GM18909 (cell line): ENCODE measurements around the gene TMCC1.
"Not testable (repeated sequence)": the region's sequence is repeated elsewhere in the genome, so short reads cannot be mapped to it uniquely, and the experiment has no call there.

Experiments used
- ATAC-seq: cut with Tn5 transposase; IDR thresholded peaks from one replicate; pipeline ENCODE4 v1.9.1; 2021; ENCODE audit warnings: mild to moderate bottlenecking; ENCODE audit not compliant: unreplicated experiment, poor library complexity

The TMCC1 gene

DNA sequence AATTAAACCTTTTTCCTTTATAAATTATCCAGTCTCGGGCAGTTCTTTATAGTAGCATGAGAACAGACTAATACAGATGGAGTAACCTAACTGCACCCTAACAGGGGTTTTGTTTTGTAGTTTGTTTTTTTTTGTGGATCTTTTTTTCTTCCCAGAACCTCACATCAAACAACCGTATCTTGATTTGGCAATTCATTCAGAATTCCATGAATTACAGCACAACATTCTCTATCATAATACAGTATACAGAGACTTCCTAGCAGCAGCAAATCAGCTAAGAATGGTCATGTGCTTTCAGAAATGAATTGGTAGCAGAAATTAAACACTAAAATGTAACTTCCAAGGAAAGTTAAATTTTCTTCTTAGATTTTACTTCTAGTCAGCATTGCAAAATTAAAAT, 114.6 kb downstream of the TMCC1 start:
- no peak for ATAC-seq

DNA sequence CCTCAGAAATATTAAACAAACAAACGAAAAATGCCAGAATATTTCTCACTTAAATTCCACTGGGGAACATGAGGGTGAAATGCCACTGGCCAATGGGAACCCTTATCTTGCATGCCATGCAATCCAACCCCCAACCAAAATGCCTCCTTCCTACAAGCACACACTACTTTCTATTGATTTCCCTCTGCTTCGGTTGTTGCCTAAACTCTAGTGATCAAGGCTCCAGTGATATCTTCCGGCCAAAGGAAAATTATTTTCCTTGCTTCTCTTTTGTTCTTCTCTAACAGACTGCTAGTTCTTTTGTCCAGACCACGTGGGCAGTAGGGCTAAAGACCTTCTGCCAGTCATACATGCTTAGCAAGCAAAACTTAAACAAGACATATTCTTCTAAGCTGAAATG, 115.7 kb downstream of the TMCC1 start:
- no peak for ATAC-seq

GRCh38 chr3:129775870-129776269, 117.6 kb downstream of the TMCC1 start:
- ATAC-seq: no peak

- ATAC-seq: no peak
Observed at GRCh38 chr3:129773691-129774663, 119.5 kb downstream of the TMCC1 start.

- no peak for ATAC-seq
Observed at GRCh38 chr3:129770604-129771003, 122.9 kb downstream of the TMCC1 start.

GRCh38 chr3:129769616-129770015, 123.9 kb downstream of the TMCC1 start:
- ATAC-seq: no peak

DNA sequence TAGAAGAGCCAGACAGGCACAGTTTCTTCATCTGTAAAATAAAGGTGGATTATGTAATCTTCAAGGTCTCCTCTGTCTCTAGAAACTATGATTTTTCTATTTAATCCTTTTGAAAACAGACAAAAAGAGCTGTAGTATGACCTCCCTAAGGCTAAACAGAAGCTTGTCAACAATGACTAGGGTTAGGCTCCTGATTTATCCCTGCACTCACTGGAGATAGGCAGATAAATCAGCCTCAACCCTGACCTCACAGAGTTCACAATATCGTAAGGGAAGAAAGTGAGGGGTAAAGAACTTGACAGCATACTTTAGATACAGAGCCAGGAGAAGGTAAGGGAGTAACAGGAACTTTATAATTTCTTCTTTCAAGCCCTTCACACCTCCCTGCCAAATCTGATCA, 124.8 kb downstream of the TMCC1 start:
- ATAC-seq: no peak

DNA sequence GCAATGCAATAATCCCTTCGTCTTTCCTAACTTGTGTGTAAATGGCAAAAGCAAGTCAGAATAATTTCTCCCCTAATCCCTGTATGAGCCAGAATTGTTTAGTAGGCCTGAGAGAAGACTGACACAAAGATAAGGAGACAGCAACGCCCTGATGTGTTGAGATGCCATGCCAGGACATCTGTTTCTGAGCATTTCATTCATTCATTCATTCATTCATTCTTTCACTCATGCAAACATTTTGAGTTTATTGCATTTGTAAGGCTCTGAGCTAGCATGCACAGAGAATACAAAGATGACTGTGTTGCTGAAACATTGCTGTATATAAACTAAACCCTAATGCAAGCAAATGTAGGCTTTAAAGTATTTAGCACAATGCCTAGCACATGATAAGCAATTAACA, 127.4 kb downstream of the TMCC1 start:
- no peak for ATAC-seq

GRCh38 chr3:129764090-129764489, 129.4 kb downstream of the TMCC1 start:
- no peak for ATAC-seq

GRCh38 chr3:129758785-129759320, 134.7 kb downstream of the TMCC1 start:
- ATAC-seq: no peak

- ATAC-seq: no peak
Observed at GRCh38 chr3:129758306-129758705, 135.2 kb downstream of the TMCC1 start.

DNA sequence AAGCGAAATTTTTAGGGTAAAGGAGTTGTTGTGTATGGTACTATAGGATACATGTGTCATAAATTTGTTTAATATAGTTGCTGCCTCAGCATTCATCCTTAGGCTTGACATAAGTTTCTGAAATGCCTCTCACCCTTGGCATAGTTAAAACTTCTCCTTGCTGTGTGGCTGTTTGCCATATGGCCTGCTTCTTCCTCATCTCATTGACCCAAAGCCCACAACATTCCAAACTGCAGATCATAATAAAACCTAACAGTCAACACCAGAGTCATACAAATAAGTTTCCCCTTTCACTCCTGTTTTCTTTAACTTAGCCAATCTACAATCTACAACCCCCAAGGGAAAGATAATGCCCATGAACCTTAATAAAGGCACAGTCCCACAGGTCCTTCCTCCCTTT, 136.6 kb downstream of the TMCC1 start:
- no peak for ATAC-seq

DNA sequence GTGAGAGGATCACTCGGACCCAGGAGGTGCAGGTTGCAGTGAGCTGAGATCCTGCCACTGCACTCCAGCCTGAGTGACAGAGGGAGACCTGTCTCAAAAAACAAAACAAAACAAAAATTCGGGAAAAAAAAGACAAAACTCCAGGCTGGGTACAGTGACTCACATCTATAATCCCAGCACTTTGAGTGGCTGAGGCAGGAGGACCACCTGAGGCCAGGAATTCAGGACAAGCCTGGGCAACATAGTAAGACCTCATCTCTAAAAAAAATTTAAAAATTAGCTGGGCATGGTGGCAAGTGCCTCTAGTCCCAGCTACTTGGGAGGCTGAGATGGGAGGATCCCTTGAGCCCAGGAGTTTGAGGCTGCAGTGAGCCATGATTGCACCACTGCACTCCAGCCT, 142.4 kb downstream of the TMCC1 start:
- ATAC-seq: not testable (repeated sequence)

DNA sequence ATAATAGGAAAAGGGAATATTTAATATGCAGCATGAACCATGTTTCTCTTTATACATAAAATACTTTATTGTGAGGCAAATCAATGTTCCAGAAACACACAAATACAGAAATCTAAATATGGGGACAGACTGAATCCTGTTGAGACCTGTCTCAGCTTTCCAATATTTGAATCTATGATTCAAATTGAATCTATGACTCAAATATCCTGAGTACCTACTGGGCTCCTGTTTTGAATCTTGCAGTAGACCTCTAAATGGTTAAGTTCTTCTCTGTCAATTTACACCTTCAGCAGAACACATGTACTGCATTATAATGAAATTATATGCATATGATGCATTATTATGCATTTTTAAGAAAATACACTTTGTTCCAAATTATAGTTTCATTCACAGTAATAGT, 143.8 kb downstream of the TMCC1 start:
- ATAC-seq: no peak

DNA sequence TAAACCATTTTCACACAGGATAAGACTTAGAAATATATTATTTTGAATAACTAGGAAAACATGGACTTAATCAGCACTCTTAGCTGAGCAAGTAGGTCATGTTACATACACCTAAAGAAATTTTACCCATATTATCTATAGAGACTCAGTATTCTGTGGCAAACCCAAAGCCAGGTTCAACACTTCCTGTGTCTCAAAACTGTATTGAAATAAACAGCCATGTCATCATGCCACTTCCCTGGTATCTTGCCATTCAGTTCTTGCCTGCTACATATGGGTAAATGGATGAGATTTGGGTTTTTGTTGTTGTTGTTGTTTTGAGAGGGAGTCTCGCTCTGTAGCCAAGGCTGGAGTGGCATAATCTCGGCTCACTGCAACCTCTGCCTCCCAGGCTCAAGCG, 145.5 kb downstream of the TMCC1 start:
- no peak for ATAC-seq

DNA sequence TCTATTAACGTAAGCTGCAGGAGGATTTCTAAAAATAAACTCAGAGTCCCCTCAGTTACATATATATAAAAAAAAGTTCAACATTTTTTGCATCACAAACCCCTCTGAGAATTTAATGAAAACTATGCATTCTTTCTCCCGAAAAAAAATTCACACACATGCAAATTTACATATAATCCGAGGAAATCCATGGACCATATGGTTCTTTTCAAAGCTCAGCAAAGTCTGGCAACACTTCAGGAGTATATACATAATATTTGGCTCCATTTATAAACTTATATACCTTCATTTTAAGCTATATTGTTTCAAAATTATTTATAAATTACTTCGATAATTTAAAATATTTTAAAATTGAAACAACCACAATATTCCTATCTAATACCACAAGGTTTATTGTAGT, 146.4 kb downstream of the TMCC1 start:
- ATAC-seq: no peak

DNA sequence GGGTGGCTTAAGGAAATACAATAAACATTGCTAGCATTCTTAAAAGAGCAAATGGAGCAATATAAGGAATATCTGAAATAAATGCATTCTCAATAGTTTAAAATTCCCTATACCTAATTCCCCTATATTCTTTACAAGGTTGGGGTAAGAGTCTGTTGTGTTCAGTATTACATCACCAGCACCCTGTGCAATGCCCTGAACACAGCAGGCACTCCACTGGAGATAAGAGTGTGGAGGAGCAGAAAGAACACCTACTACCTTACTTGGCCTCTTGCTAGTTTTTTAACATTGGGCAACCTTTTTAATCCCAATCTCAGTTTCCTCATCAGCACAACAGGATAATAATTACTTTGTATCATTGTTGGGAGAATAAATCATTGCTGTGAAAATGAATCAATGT, 146.9 kb downstream of the TMCC1 start:
- no peak for ATAC-seq

GRCh38 chr3:129745253-129745652, 148.3 kb downstream of the TMCC1 start:
- no peak for ATAC-seq

DNA sequence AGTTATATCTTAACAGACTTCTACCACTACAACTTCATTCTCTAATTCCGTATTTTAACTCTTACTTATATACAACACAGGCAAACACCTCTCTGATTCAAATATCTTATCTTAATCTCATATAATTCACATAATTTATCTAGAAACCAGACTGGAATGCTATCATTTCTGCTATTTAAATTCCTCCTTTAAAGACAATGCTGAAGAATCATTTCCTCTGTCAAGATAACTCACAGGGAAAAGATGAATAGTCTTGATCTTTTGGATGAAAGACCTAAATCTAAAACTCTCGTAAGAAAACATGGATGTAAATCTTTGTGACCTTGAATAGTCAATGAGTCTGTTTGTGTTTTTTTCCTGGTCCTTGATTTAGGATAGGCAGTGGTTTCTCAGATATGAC, 151.7 kb downstream of the TMCC1 start:
- no peak for ATAC-seq

- ATAC-seq: no peak
Observed at GRCh38 chr3:129740090-129740489, 153.4 kb downstream of the TMCC1 start.

DNA sequence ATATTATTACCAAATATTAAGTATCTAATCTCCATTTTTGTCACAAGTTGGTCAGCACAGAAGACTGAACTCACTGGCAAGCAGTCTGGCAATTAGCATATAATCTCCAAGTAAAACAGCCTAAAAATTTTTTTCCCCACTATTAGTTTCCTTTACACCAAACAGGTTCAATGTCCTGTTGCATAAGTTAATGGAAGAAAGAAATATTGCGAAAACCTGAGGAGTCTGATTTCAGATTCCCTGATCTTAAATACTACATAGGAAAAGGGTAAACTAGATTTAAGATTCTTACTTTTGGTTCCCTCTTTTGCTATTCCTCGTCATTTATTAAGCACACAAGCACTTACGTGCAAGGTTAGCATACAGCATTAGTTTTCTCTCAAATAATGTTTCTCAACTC, 153.9 kb downstream of the TMCC1 start:
- no peak for ATAC-seq

DNA sequence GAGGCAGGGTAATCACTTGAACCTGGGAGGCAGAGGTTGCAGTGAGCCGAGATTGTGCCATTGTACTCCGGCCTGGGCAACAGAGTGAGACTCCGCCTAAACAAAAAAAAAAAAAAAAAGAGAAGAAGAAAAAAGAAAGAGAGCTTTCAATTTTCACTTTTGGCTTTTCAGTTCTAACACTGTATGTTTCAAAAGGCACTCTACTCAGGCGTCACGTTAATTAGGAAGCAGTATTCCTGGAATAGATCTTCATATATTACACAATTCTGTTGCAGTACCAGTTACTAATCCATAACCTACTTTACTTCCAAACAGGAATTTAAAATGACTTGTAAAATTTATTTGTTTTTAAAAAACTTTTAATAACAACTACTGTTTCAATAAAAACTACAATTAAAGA, 155.3 kb downstream of the TMCC1 start:
- no peak for ATAC-seq
